ENCODE data around the gene MBD5.

DNA sequence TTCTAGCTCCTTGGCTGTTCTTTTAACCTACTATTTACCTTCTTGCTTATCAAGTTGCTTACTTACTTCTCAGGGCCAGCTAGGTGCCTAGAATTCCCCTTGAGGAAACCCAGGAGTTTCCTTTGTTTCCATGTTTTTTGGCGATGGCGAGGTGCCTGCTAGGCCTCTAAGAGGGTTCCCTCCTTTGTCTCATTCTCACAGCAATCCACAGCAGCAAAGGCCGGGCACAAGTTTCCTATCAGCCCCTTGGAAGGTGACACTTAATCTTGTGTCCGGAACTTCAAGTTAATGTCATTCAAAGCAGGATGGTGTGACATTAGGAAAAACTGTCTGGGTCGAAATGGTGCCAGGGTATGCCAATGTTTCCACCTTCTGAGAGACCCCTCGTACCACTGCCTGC, 521.7 kb downstream of the MBD5 start:
- no peak for TF ChIP-seq EZH2phosphoT487 (IDR thresholded peaks at IDR 0.05)
- TF ChIP-seq CTCF (IDR thresholded peaks at IDR 0.05): no peak
- no peak for TF ChIP-seq EZH2 (IDR thresholded peaks at IDR 0.05)

Data from neural progenitor cell (in vitro differentiated cells).